SK-N-SH (cell line): ENCODE results near the gene SMARCC2. TPM values are rescaled to one million over a fixed set of nuclear protein-coding genes. Genes with fewer than 3 reads are reported as not detected.

Experiments
- CTCF ChIA-PET: fragments of 300-600, 350-600 bp; formaldehyde crosslinking; extraction: SDS; loops from one replicate; lab custom pipeline; 2021; lab: Yijun Ruan, JAX
- POLR2A ChIA-PET: fragments of 350-600 bp; sonication (Branson Sonifier 250); formaldehyde crosslinking; extraction: SDS; loops from one replicate; lab custom pipeline; 2020; ENCODE audit warnings: antibody characterized with exemption, inconsistent platforms; lab: Yijun Ruan, JAX
- DNase-seq: peaks from one replicate; pipeline ENCODE4 v3.0.0; 2012
- H2AFZ ChIP-seq: fragments of 200-600 bp; sonication (generic); 2 replicates; pipeline ENCODE4 v1.8.1; 2016; ENCODE audit warnings: antibody characterized with exemption, mild to moderate bottlenecking, low read depth
- H3F3A ChIP-seq: fragments of 200-600 bp; sonication (generic); replicated peaks from 2 replicates; pipeline ENCODE3; 2016; ENCODE audit warnings: antibody characterized with exemption, mild to moderate bottlenecking; ENCODE audit not compliant: insufficient read depth
- H3K27ac ChIP-seq, 2 experiments: fragments of 200-500 bp in 1 of 2; fragments of 200-600 bp in 1 of 2; sonication (Bioruptor generic) in 1 of 2; sonication (generic), shearing (Covaris generic) in 1 of 2; 2 replicates each; pipeline versions ENCODE4 v1.5.1 to v1.6.1; 2014 to 2016; ENCODE audit warnings: low read depth in 2 of 2, inconsistent platforms in 1 of 2, low read length in 1 of 2, mild to moderate bottlenecking in 1 of 2, mixed read lengths in 1 of 2
- H3K27me3 ChIP-seq: fragments of 200-600 bp; sonication (generic), shearing (Covaris generic); 2 replicates; pipeline ENCODE4 v1.6.1; 2016; ENCODE audit warnings: mixed run types; ENCODE audit not compliant: insufficient read depth
- H3K36me3 ChIP-seq, 2 experiments: fragments of 200-500 bp in 1 of 2; fragments of 200-600 bp in 1 of 2; sonication (Bioruptor generic) in 1 of 2; sonication (generic) in 1 of 2; replicated peaks in 1 of 2; 2 replicates each; pipeline versions ENCODE3 to v1.5.1; 2014 to 2016; ENCODE audit warnings: low read length in 1 of 2, mild to moderate bottlenecking in 1 of 2; ENCODE audit not compliant: insufficient read depth in 2 of 2, control insufficient read depth in 1 of 2
- H3K4me1 ChIP-seq, 2 experiments: fragments of 200-500 bp in 1 of 2; fragments of 200-600 bp in 1 of 2; sonication (Bioruptor generic) in 1 of 2; sonication (generic), shearing (Covaris generic) in 1 of 2; 2 replicates each; pipeline versions ENCODE4 v1.5.1 to v1.6.1; 2014 to 2016; ENCODE audit warnings: low read depth in 1 of 2, low read length in 1 of 2, mixed run types in 1 of 2; ENCODE audit not compliant: insufficient read depth in 2 of 2, control insufficient read depth in 1 of 2
- H3K4me2 ChIP-seq: fragments of 200-600 bp; sonication (generic), shearing (Covaris generic); 2 replicates; pipeline ENCODE4 v1.6.1; 2017; ENCODE audit warnings: mixed run types
- H3K4me3 ChIP-seq, 2 experiments: fragments of 200-500 bp in 1 of 2; fragments of 200-600 bp in 1 of 2; sonication (Bioruptor generic) in 1 of 2; sonication (generic), shearing (Covaris generic) in 1 of 2; 2 replicates each; pipeline versions ENCODE4 v1.5.1 to v1.8.1; 2014 to 2016; ENCODE audit warnings: low read depth in 2 of 2, inconsistent platforms in 1 of 2, low read length in 1 of 2, mild to moderate bottlenecking in 1 of 2, mixed read lengths in 1 of 2, moderate library complexity in 1 of 2
- H3K79me2 ChIP-seq: fragments of 200-600 bp; sonication (generic); 2 replicates; pipeline ENCODE4 v1.8.1; 2017; ENCODE audit warnings: mild to moderate bottlenecking; ENCODE audit not compliant: insufficient read depth
- H3K9ac ChIP-seq: fragments of 200-600 bp; sonication (generic); 2 replicates; pipeline ENCODE4 v1.6.1; 2017; ENCODE audit warnings: mixed run types
- H3K9me2 ChIP-seq: fragments of 200-600 bp; sonication (generic); 2 replicates; pipeline ENCODE4 v1.6.1; 2017; ENCODE audit warnings: mixed run types
- H3K9me3 ChIP-seq: fragments of 200-600 bp; sonication (generic); 2 replicates; pipeline ENCODE4 v1.6.1; 2017; ENCODE audit warnings: mixed run types, mild to moderate bottlenecking, moderate library complexity
- H4K20me1 ChIP-seq: fragments of 200-600 bp; sonication (generic); 2 replicates; pipeline ENCODE4 v1.6.1; 2017; ENCODE audit warnings: mild to moderate bottlenecking, mixed run types; ENCODE audit not compliant: insufficient read depth
- CHD2 ChIP-seq: fragments of 150-350 bp; IDR thresholded peaks from 2 replicates; pipeline ENCODE4 v1.6.1; 2018; ENCODE audit warnings: low read length; ENCODE audit not compliant: partially characterized antibody
- ELF1 ChIP-seq: IDR thresholded peaks from 2 replicates; pipeline ENCODE4 v1.4.0; 2012
- EZH2phosphoT487 ChIP-seq: fragments of 200-600 bp; sonication (generic); IDR thresholded peaks from 2 replicates; pipeline ENCODE4 v1.6.1; 2017; ENCODE audit warnings: low read depth, mixed run types, mild to moderate bottlenecking, antibody characterized with exemption, moderate library complexity, borderline replicate concordance
- FOXJ3 ChIP-seq: sonication (generic); formaldehyde crosslinking; IDR thresholded peaks from 2 replicates; pipeline ENCODE4 v1.5.1; 2020; ENCODE audit warnings: mild to moderate bottlenecking, missing genetic modification reagents
- FOXM1 ChIP-seq: IDR thresholded peaks from 2 replicates; pipeline ENCODE4 v1.4.0; 2012; ENCODE audit warnings: low read depth, mild to moderate bottlenecking
- GABPA ChIP-seq: IDR thresholded peaks from 2 replicates; pipeline ENCODE4 v1.4.0; 2012; ENCODE audit warnings: low read depth, mild to moderate bottlenecking
- GATA2 ChIP-seq: sonication (generic); formaldehyde crosslinking; IDR thresholded peaks from 2 replicates; pipeline ENCODE4 v1.5.0; 2020; ENCODE audit warnings: mild to moderate bottlenecking, missing genetic modification reagents
- REST ChIP-seq: IDR thresholded peaks from 2 replicates; pipeline ENCODE4 v1.6.1; 2012; ENCODE audit warnings: mild to moderate bottlenecking, low read depth, low read length, moderate library complexity
- ZBTB33 ChIP-seq: IDR thresholded peaks from 2 replicates; pipeline ENCODE4 v1.4.0; 2012; ENCODE audit warnings: low read depth, borderline replicate concordance
- WGBS: methylation state at CpG from one replicate; pipeline ENCODE4 v1.1.6; 2017; ENCODE audit warnings: low lambda C conversion rate; 5-methylcytosine and 5-hydroxymethylcytosine counted together
- polyA plus RNA-seq, 3 experiments: library from polyadenylated mRNA; depleted of rRNA; stranded (reverse); fragments of >200 nt; gene quantifications; 2 replicates each; pipeline ENCODE4 v1.2.3, GENCODE V29; 2012
- TF ChIP-seq, protein P1 (sequence below): IDR thresholded peaks from 2 replicates; pipeline ENCODE4 v1.4.0; 2012; ENCODE audit warnings: low read depth
- TF ChIP-seq, protein P2 (sequence below): fragments of 150-350 bp; IDR thresholded peaks from 2 replicates; pipeline ENCODE4 v1.6.1; 2016; ENCODE audit warnings: mild to moderate bottlenecking, low read depth, low read length

SMARCC2 gene
- polyA plus RNA-seq, 1 of the 3 experiments (the other 2 are of a cell fraction), result 64.3 TPM

GRCh38 chr12:56192582-56192981 is 3.3 kb upstream of the SMARCC2 start:
- no peak for TF ChIP-seq FOXM1
- H3K36me3 ChIP-seq, result no peaks in the 10 kb centered on the region
- H3K4me2 ChIP-seq, result no peak overlapping the region
- no peaks in the 10 kb centered on the region for H3K27me3 ChIP-seq
- ChIA-PET POLR2A (no interaction called here), CTCF (interaction anchor here (0.8 to 13.8 kb wide), 6 partner anchors 14 to 70 kb away, joined by 3 to 272 read pairs (median 35); partner anchors contain the start of genes ANKRD52, ESYT1, RNF41 and RPL41)
- peaks cover 3% of the 10 kb centered on the region for H4K20me1 ChIP-seq
- H3K4me1 ChIP-seq, result peaks cover 8 to 13% of the 10 kb centered on the region in 2 experiments; a peak in 2 of 4 replicates
- H3K79me2 ChIP-seq, result peaks cover 14% of the 10 kb centered on the region
- no peak overlapping the region for H2AFZ ChIP-seq
- H3F3A ChIP-seq, result peaks cover 24% of the 10 kb centered on the region
- H3K9ac ChIP-seq, result no peak overlapping the region
- no peak overlapping the region for H3K27ac ChIP-seq
- H3K4me3 ChIP-seq, result peak overlapping the region in 1 of 2 experiments; percentile 23; a peak in 1 of 4 replicates
- no peaks in the 10 kb centered on the region for H3K9me3 ChIP-seq
- no peaks in the 10 kb centered on the region for H3K9me2 ChIP-seq
- DNase-seq, result no peak

- 42% methylated on average over 9 of the region's 9 CpGs for WGBS
- CTCF ChIA-PET, result interaction anchor here (1.0 to 13.8 kb wide), 12 partner anchors 11 to 146 kb away, joined by 3 to 272 read pairs (median 14); partner anchors contain the start of genes ANKRD52, COQ10A, ERBB3 and ESYT1
- H3K9me2 ChIP-seq, result no peaks in the 10 kb centered on the region
- peak overlapping the region; percentile 87 to 91 for H3K4me3 ChIP-seq
- peak overlapping the region; percentile 96 for H2AFZ ChIP-seq
- DNase-seq, result no peak
- H4K20me1 ChIP-seq, result peaks cover 8% of the 10 kb centered on the region
- peaks cover 32% of the 10 kb centered on the region for H3K79me2 ChIP-seq
- peak overlapping the region; percentile 97 for H3K4me2 ChIP-seq
- POLR2A ChIA-PET, result no interaction called here
- H3K36me3 ChIP-seq, result peaks cover 8 to 13% of the 10 kb centered on the region in 2 experiments
- H3K27me3 ChIP-seq, result no peaks in the 10 kb centered on the region
- H3K9me3 ChIP-seq, result no peaks in the 10 kb centered on the region
- peak overlapping the region; percentile 94; the same call in 1 of the 2 replicates for H3K9ac ChIP-seq
- no peak for TF ChIP-seq GATA2 (CRISPR knock-in tag)
- TF ChIP-seq FOXJ3 (CRISPR knock-in tag), result no peak
- no peak for TF ChIP-seq ZBTB33
- TF ChIP-seq, protein P1, sequence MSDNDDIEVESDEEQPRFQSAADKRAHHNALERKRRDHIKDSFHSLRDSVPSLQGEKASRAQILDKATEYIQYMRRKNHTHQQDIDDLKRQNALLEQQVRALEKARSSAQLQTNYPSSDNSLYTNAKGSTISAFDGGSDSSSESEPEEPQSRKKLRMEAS, result no peak
- H3K4me1 ChIP-seq, result peaks cover 8 to 13% of the 10 kb centered on the region in 2 experiments; a peak in 2 of 4 replicates
- H3F3A ChIP-seq, result peaks cover 19% of the 10 kb centered on the region
- H3K27ac ChIP-seq, result peak overlapping the region; percentile 83 to 87; a peak in 2 of 4 replicates
Measured at GRCh38 chr12:56190695-56191155, 1.4 kb upstream of the SMARCC2 start.

DNA sequence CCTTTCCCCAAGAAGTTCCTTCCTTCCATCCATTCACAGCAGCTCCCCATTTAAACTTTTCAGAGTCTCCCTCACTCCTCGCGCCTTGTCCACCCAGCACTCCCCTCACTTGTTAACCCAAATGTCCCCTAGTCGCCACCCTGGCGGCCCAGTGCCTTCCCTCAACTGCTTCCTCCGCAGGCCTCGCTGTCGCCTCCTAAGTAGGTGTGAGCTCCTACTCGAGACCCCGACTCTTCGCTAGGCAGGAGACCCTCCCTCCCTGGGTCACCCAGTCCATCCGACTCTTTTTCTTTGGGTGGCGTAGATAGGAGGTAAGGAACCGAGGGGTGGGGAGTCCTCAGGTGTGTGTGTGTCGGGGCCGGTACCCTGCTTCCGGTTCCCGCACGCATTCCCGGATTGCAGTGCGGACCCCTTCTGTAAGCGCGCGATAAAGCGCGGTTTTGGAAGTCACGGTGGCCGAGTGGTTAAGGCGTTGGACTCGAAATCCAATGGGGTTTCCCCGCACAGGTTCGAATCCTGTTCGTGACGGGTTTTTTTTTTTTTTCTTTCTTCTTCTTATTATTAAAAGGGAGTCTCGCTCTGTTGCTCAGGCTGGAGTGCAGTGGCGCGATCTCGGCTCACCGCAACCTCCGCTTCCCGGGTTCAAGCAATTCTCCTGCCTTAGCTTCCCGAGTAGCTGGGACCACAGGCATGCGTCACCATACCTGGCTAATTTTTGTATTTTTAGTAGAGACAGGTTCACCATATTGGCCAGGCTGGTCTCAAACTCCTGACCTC is 823 bp upstream of the SMARCC2 start:
- Histone ChIP-seq H4K20me1 (peaks cover 8% of the 10 kb centered on the region), H3F3A (peaks cover 19% of the 10 kb centered on the region), H3K4me2 (peak overlapping the region; percentile 97), H3K4me3 (peak overlapping the region; percentile 87 to 91), H3K9ac (peak overlapping the region; percentile 94), H3K4me1 (peaks cover 8 to 13% of the 10 kb centered on the region in 2 experiments; a peak in 2 of 4 replicates), H3K36me3 (peaks cover 9 to 18% of the 10 kb centered on the region in 2 experiments), H3K27me3 (no peaks in the 10 kb centered on the region), H3K27ac (peak overlapping the region; percentile 83 to 87), H3K9me2 (no peaks in the 10 kb centered on the region), H3K79me2 (peaks cover 38% of the 10 kb centered on the region), H2AFZ (peak overlapping the region; percentile 96), H3K9me3 (no peaks in the 10 kb centered on the region)
- DNase-seq, result peak; percentile 77
- WGBS, result 1% methylated on average over 42 of the region's 42 CpGs
- ChIA-PET CTCF (interaction anchor here (0.7 to 13.8 kb wide), 66 partner anchors 10 to 445 kb away, joined by 3 to 272 read pairs (median 5); partner anchors contain the start of genes ANKRD52, COQ10A, CS and ERBB3), POLR2A (interaction anchor here (0.7 to 2.2 kb wide), 13 partner anchors 31 to 272 kb away, joined by 3 to 21 read pairs (median 4); partner anchors contain the start of genes ANKRD52, COQ10A, ESYT1 and MYL6)
- TF ChIP-seq, protein P2, sequence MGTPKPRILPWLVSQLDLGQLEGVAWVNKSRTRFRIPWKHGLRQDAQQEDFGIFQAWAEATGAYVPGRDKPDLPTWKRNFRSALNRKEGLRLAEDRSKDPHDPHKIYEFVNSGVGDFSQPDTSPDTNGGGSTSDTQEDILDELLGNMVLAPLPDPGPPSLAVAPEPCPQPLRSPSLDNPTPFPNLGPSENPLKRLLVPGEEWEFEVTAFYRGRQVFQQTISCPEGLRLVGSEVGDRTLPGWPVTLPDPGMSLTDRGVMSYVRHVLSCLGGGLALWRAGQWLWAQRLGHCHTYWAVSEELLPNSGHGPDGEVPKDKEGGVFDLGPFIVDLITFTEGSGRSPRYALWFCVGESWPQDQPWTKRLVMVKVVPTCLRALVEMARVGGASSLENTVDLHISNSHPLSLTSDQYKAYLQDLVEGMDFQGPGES, result no peak
- TF ChIP-seq FOXM1 (no peak), EZH2phosphoT487 (no peak), ELF1 (peak; percentile 84), CHD2 (peak; percentile 69), GABPA (peak; percentile 67), REST (peak; percentile 8; the same call in 1 of the 2 replicates)
